Skeletal muscle satellite cell (primary cell): ENCODE measurements around the gene SLC24A4. TPM values are rescaled to one million over a fixed set of nuclear protein-coding genes. Genes with fewer than 3 reads are reported as not detected.
A peak's percentile ranks its signal among the peaks of the same experiment; 100 is the strongest.

ENCODE experiments used
- H3K27me3 ChIP-seq: 2 replicates; pipeline ENCODE4 v1.7.0; 2013; ENCODE audit warnings: low read length; ENCODE audit not compliant: control insufficient read depth, insufficient read depth
- H3K36me3 ChIP-seq: 2 replicates; pipeline ENCODE4 v1.7.0; 2013; ENCODE audit warnings: mild to moderate bottlenecking, control low read depth, low read length; ENCODE audit not compliant: insufficient read depth
- H3K4me1 ChIP-seq: 2 replicates; pipeline ENCODE4 v1.7.0; 2013; ENCODE audit warnings: low read length; ENCODE audit not compliant: control insufficient read depth, insufficient read depth
- H3K4me2 ChIP-seq: 2 replicates; pipeline ENCODE4 v1.7.0; 2013; ENCODE audit warnings: mild to moderate bottlenecking, low read length
- H3K4me3 ChIP-seq: 2 replicates; pipeline ENCODE4 v1.7.0; 2013; ENCODE audit warnings: low read length
- H3K9ac ChIP-seq: 2 replicates; pipeline ENCODE4 v1.7.0; 2013; ENCODE audit warnings: mild to moderate bottlenecking, low read depth, low read length, moderate library complexity
- H3K9me3 ChIP-seq: replicated peaks from 2 replicates; pipeline ENCODE4 v1.7.0; 2013; ENCODE audit warnings: mild to moderate bottlenecking, control low read depth, low read length
- total RNA-seq: library from RNA; depleted of rRNA; stranded (reverse); fragments of >200 nt; gene quantifications from 2 replicates; pipeline ENCODE4 v1.2.3, GENCODE V29; 2012; rRNA removed

SLC24A4 gene, protein sequence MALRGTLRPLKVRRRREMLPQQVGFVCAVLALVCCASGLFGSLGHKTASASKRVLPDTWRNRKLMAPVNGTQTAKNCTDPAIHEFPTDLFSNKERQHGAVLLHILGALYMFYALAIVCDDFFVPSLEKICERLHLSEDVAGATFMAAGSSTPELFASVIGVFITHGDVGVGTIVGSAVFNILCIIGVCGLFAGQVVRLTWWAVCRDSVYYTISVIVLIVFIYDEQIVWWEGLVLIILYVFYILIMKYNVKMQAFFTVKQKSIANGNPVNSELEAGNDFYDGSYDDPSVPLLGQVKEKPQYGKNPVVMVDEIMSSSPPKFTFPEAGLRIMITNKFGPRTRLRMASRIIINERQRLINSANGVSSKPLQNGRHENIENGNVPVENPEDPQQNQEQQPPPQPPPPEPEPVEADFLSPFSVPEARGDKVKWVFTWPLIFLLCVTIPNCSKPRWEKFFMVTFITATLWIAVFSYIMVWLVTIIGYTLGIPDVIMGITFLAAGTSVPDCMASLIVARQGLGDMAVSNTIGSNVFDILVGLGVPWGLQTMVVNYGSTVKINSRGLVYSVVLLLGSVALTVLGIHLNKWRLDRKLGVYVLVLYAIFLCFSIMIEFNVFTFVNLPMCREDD
- 0.25 TPM in 1 of 2 replicates, not detected in the other for total RNA-seq

DNA sequence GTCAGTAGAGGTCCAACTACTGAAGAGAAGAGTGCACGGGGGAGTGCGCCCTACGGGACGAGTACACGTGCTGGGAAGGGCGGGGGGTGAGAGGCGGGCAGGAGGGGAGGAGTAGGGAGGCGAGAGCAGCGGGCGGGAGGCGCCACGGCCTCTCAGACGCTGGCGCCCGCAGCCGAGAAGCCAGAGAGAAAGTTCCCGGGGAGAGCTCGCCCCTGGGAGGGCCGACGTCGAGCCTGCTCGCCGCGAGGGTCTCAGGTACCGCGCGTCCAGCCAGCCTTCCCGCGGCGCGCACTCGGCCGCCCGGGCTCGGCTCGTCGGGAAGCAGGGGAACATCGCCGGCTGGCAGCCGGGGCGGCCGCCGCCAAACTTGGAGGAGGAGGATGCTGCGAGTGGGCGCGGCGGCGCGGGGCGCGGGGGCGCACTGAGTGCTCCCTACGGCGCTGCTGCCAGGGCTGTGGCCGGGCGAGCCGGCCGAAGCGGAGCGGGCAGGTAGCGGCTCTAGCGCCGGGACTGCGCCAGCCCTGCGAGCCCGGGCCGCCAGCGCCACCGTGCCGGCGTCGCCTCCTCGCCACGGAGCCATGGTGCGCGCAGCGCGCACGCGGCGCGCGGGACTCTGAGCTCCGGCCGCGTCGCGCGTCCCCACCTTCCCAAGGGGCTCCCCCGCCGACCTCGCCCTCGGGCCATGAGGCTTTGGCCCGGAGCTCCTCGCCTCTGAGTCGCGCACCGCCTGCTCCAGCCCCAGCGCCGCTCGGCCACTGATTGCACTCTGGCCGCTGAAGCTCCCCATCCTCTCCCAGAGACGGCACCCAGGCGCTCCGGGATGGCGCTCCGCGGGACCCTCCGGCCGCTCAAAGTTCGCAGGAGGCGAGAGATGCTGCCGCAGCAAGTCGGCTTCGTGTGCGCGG, at the start of gene SLC24A4:
TSS of gene SLC24A4 (plus strand) at position 155 of the 905 bp plus-strand sequence. CDS start at position 821, 666 bp downstream.
- Histone ChIP-seq H3K4me3 (peak within 1 kb of the TSS; percentile 45), H3K9ac (no peak within 1 kb of the TSS)

DNA sequence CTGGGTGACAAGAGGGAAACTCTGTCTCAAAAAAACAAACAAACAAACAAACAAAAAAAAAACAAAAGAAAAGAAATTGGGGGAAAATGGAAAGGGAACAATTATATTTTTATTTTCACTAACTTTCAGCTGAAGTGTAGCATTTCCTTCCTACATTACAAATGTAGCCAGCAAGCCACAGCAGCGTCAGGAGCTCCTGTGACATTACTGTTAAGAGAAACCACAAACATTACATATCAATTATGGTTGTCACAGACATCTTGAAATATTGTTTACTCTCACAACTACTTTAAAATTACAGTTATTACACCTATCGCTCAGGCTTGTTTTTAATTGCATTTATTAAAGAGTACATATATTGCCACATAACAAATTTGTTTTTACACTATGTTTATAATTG, 49.8 kb upstream of the SLC24A4 start:
- Histone ChIP-seq H3K36me3 (no peaks in the 10 kb centered on the region), H3K27me3 (peaks cover 25% of the 10 kb centered on the region), H3K9ac (no peak overlapping the region), H3K4me1 (no peaks in the 10 kb centered on the region), H3K9me3 (no peaks in the 10 kb centered on the region), H3K4me2 (no peak overlapping the region), H3K4me3 (no peak overlapping the region)

More for the DNA sequence above, at the start of gene SLC24A4:
- Histone ChIP-seq H3K4me2 (peak within 1 kb of the TSS; percentile 69), H3K36me3 (no peaks in the 10 kb centered on the region), H3K27me3 (peaks cover 82% of the 10 kb centered on the region), H3K4me1 (no peaks in the 10 kb centered on the region), H3K9me3 (no peaks in the 10 kb centered on the region)

DNA sequence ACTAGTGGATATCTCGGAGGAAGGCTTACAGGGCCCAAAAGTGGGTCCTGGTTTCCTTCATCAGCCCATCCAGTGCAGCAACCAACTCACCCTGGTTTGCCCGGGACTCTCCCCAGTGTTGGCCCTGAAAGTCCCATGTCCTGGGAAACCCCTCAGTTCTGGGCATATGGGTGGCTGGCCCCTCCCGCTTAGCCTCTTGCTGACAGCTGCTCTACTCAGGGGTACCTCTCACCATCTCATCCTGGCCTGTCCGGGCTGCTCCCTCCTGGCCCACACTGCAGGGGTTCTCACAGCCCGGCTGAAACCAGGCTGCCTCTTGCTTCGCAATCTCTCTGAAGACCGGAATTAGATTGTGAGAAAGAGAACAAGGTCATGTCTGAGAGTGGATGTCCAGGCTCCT, 48.9 kb upstream of the SLC24A4 start:
- Histone ChIP-seq H3K9ac (no peak overlapping the region), H3K9me3 (no peaks in the 10 kb centered on the region), H3K4me3 (no peak overlapping the region), H3K27me3 (peaks cover 25% of the 10 kb centered on the region), H3K4me2 (no peak overlapping the region), H3K4me1 (no peaks in the 10 kb centered on the region), H3K36me3 (no peaks in the 10 kb centered on the region)

DNA sequence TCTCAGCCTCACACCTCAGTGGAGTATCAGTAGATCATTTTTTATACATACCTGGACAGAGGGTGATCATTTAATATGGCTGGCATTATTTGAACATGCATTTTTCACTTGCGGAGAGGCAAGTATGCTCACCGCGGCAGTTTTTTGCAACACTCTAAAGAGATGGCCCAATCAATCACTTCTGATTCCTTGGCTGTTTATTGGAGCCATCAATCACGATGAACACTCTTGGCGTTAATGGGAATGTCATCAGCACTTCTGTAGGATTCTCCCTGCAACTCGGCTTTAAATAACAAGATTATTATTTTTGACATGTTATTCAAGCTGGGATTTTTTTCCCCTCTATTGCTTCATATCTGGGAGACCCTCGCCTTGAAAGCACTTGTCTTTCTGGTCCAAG, 46.9 kb upstream of the SLC24A4 start:
- Histone ChIP-seq H3K4me2 (no peak overlapping the region), H3K36me3 (no peaks in the 10 kb centered on the region), H3K4me1 (no peaks in the 10 kb centered on the region), H3K9ac (no peak overlapping the region), H3K27me3 (peaks cover 15% of the 10 kb centered on the region), H3K4me3 (no peak overlapping the region), H3K9me3 (no peaks in the 10 kb centered on the region)

DNA sequence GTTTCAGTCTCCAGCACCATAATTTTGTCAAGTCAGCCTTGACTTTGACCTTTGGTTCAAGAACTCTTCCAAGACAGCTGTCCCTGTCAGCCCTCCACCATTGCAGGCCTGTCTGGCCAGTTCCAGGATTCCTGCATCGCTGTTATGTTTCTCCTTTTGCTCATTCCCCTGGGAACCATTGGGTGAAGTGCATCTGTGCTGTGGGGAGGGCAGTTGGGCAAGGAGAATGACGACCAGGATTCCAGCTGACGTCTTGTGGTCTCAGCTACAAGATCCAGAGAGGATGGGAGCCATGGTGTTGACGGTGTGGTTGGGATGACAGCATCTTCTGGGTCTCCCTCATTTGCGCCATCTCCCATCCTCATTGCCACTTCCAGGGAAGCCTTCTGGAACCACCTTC, 45.9 kb upstream of the SLC24A4 start:
- no peaks in the 10 kb centered on the region for H3K36me3 ChIP-seq
- H3K9ac ChIP-seq, result no peak overlapping the region

DNA sequence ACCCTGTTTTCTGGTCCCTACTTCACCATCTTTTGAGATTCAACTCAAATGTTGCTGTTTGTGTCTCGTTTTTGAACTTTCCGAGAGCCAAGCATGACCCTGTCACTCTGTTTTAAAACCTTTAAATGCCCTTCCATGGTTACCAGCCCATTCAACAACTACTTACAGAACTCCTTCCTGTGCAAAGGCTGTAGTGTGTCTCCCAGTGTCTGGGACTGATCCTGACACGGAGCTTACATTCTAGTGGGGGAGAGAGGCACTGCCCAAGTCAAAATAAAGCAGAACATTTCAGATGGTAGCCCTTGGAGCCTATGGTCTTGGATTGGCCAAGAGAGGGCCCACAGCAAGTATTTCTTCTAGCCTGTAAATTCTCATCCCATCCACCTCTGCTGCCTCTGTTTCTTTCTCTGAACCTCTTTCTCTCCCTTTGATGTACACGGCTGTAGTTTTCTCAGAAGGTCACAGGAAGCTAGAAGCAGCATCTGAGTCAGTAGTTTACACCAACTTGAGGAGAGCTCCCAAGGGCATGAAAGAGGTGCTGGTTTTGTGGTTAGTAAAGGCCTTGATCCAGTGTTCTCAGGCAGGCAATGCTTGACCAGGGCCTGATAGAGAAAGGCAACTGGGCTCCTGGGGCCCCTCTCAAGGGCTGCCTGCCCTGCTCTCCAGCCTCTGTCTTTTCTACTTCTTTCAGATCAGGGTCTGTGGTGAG, 42.3 kb upstream of the SLC24A4 start:
- no peaks in the 10 kb centered on the region for H3K27me3 ChIP-seq

More for the DNA sequence above, 45.9 kb upstream of the SLC24A4 start:
- Histone ChIP-seq H3K4me2 (no peak overlapping the region), H3K4me1 (no peaks in the 10 kb centered on the region), H3K9me3 (no peaks in the 10 kb centered on the region), H3K27me3 (peaks cover 6% of the 10 kb centered on the region), H3K4me3 (no peak overlapping the region)

DNA sequence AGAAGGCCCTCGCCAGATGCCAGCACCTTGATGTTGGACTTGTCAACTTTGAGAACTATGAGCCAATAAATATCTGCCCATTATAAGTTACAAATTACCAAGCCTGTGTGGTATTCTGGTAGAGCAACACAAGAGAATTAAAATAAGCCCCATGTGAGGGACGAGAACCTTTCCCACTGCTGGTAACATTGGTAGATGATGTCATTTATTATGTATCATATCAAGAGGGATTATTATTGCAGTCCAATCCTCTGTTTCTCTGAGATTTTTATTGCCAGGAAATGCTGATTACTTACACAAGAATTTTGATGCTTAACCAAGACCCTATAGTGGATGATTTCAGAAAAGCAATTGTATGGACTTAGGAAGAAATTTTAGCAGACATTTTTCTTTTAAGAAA, 40.3 kb upstream of the SLC24A4 start:
- H3K9me3 ChIP-seq, result no peaks in the 10 kb centered on the region
- no peaks in the 10 kb centered on the region for H3K36me3 ChIP-seq
- H3K4me3 ChIP-seq, result no peak overlapping the region
- H3K27me3 ChIP-seq, result no peaks in the 10 kb centered on the region
- H3K4me2 ChIP-seq, result no peak overlapping the region
- peaks cover 6% of the 10 kb centered on the region for H3K4me1 ChIP-seq
- no peak overlapping the region for H3K9ac ChIP-seq

More for the DNA sequence above, 42.3 kb upstream of the SLC24A4 start:
- Histone ChIP-seq H3K4me2 (no peak overlapping the region), H3K36me3 (no peaks in the 10 kb centered on the region), H3K9ac (no peak overlapping the region), H3K4me3 (no peak overlapping the region), H3K9me3 (no peaks in the 10 kb centered on the region), H3K4me1 (peaks cover 6% of the 10 kb centered on the region)

DNA sequence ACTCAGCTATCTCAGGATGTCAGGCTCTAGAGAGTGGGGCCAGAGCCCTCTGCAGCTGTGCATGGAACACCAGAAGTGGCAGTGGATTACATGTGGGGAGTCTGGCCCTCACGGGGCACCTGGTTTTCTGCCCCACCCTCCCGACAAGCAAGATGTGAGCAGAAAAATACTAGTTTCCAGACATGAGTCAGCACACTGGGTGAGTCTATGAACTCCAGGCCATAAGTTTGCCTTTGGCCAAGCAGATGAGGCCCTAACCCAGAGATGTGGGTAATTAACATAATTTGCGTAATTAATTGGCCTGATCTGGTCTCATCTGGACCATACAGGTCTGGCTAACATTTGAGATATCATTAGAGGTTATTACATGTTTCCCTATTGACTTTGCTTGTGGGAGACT, 37.7 kb upstream of the SLC24A4 start:
- H3K9me3 ChIP-seq, result no peaks in the 10 kb centered on the region
- peaks cover 14% of the 10 kb centered on the region for H3K27me3 ChIP-seq
- no peak overlapping the region for H3K4me3 ChIP-seq
- H3K4me1 ChIP-seq, result peaks cover 6% of the 10 kb centered on the region
- H3K4me2 ChIP-seq, result no peak overlapping the region
- no peak overlapping the region for H3K9ac ChIP-seq
- no peaks in the 10 kb centered on the region for H3K36me3 ChIP-seq

DNA sequence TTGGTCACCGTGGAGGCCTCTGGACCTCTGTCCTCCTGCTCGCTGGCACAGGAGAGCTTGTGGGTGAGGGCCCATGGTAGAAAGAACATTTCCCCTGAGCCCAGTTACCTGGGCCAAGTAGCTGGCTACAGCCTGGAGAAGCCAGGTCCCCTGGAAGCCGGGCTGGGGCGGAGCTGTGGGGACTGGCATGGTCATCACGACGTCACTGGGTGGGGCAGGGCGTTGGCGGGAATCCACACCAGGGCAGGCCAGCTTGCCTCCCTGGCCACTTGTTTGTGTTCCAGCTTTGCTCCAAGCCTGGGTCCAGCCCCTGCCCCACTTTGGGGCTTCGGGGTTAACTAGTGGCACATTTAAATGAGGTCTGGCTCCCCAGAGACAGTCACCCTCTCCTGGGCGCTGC, 35.0 kb upstream of the SLC24A4 start:
- H3K9me3 ChIP-seq, result no peaks in the 10 kb centered on the region
- H3K36me3 ChIP-seq, result no peaks in the 10 kb centered on the region
- H3K4me3 ChIP-seq, result no peak overlapping the region
- H3K4me1 ChIP-seq, result peaks cover 6% of the 10 kb centered on the region
- peaks cover 24% of the 10 kb centered on the region for H3K27me3 ChIP-seq
- H3K9ac ChIP-seq, result no peak overlapping the region
- no peak overlapping the region for H3K4me2 ChIP-seq

DNA sequence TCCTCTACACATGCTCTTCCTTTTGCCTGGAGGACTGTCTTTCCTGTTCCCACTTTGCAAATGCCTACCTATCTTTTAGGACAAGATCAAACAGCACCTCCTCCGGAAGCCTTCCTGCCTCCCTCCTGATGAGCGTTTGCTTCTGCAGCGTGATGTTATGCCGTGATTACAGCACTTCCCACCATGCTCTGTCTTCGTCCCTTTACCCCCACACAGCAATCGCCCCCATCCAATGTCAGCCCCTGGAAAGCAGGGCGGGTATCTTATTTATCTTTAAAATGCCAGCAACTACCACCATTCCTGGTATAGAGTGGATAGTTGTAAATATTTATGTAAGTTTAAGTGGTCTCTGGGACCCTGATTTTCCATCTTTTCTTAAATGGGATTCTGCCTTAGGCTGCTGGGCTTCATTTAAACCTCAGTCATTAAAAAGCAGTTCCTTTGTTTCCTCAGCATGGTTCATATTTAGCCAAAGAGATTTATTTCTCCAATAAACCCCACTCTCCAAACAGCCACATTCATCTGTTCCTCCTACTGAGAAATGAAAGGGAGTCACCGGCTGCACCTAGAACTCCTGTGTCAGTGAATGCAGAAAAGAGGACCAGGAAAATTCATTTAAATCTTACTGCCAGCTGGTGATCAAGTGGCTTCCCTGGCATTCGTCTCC, 33.8 kb upstream of the SLC24A4 start:
- Histone ChIP-seq H3K4me1 (no peaks in the 10 kb centered on the region), H3K9ac (no peak overlapping the region), H3K4me2 (no peak overlapping the region), H3K27me3 (peaks cover 29% of the 10 kb centered on the region), H3K36me3 (no peaks in the 10 kb centered on the region), H3K9me3 (no peaks in the 10 kb centered on the region), H3K4me3 (no peak overlapping the region)
